ENCODE data around the gene TFR2.

Gene TFR2

GRCh38 chr7:100641463-100641859 is at the start of gene TFR2:
TSS of gene TFR2 (minus strand) at chr7:100641552. CDS start at chr7:100641509, 43 bp downstream.
- FAIRE-seq, result no peak

DNA sequence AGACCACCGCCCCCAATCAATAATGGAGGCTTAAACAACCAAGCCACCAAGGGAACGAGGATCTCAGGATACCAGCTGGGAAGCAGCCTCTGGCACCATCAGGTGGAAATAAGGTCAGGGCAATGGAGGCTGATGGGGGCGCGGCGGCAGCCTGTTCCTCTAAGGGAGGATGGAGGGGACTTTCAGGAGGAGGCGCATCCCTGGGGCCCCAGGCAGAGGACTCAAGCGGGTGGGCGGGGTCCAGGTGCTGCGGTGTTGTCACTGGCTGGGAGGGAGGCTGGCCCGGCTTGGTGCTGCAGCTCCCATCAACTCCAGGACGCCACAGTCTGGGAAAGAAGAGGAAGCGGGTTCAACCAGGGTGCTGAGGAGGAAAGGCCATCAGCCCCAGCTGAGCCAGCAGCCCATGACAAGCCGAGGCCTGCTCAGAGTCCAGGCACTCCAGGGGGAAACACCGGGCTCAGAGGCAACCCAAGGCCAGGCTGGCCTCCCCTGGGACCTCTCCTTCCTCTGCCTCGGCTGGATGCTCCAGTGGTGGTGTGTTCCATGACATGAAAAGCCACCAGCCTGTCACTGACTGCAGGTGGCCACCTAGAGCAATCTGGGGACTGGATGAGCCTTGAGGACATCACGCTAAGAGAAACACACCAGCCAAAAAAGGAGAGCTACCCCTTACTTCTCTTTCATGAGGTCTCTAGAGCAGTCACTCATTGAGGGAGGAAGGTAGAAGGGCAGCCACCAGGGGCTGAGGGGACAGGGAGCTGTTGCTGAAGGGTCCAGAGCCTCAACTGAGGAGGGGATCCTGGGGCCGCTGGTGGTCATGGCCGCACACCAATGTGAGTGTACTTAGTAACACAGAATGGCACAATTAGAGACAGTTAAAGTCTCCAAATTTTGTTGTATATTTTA is 48.1 kb upstream of the TFR2 start:
- FAIRE-seq, result no peak

- no peak for FAIRE-seq
These were observed 47.0 kb upstream of the TFR2 start for GRCh38 chr7:100688326-100688860.

DNA sequence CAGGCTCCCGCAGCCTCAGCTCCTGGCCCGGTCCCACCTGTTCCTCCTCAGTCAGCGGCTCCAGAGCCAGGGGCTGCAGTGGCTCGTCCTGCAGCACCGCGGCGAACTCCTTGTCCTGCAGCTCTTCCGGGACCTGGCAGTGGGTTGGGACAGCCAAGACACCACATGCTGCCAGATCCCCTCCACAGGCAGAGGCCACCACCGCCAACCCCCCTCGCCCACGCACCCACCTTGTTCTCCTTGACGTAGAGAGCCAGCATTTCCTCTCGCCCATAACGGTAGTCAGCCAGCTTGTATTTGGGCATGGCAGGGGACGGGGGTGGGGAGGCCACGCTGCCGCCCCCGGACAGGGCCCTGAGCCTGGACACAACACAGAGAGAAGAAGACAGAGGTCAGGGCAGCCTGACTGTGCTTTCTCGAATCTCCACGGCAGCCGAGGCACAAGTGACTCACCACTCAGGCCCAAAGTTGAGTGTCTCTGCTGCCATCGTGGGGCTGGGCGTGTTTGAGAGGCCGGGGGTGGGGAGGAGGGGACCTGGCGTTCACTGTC is 46.5 kb upstream of the TFR2 start:
- no peak for FAIRE-seq

DNA sequence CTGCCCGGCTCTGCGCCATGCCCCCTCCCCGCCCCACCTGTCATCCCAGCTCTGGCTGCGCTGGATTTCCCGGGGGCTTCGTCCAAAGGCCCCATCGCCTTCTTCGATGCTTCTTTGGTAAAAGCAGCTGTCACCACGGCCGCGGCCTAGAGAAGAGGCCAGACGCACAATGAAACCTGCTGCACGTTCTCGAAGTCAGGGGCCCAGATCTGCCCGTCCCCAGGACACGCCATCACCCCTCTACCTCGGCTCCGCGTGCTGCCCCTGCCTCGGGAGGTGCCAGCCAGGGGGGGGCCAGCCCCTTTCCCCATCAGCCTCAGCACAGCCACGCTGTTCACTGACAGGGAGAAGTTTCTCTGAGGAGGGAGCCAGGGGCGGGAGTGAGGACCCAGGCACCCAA is 45.9 kb upstream of the TFR2 start:
- no peak for FAIRE-seq

- FAIRE-seq, result no peak
These were observed 45.5 kb upstream of the TFR2 start for GRCh38 chr7:100686822-100687211.

- FAIRE-seq, result no peak
These were observed 45.0 kb upstream of the TFR2 start for GRCh38 chr7:100686201-100686821.

GRCh38 chr7:100685631-100686145 is 44.3 kb upstream of the TFR2 start:
- no peak for FAIRE-seq

DNA sequence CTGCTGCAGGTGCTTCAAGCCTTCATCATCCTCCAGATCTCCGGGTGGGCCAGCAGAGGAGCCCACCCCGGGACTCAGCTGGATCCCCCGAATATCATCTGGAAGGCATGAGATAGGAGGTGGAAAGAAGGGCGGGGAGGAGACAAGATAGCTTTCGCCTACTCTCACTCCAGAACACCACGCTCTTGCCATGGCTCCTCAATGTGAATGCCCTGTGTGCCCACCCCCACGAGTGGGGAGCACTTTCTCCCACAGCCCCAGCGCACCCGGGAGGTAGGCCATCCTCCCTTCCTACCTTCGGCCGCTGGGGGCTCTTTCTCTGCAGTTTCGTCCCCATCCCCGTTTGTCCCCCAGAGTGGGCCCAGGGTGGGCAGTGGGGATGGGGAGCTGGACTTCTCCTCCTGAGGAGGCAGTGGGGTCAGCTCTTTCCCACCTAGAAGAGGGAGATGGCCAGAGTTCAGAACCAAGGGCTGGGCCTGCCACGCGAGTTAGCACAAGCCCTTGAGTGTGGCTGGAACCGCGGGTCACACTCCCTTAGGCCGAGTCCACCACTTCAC is 43.8 kb upstream of the TFR2 start:
- no peak for FAIRE-seq

DNA sequence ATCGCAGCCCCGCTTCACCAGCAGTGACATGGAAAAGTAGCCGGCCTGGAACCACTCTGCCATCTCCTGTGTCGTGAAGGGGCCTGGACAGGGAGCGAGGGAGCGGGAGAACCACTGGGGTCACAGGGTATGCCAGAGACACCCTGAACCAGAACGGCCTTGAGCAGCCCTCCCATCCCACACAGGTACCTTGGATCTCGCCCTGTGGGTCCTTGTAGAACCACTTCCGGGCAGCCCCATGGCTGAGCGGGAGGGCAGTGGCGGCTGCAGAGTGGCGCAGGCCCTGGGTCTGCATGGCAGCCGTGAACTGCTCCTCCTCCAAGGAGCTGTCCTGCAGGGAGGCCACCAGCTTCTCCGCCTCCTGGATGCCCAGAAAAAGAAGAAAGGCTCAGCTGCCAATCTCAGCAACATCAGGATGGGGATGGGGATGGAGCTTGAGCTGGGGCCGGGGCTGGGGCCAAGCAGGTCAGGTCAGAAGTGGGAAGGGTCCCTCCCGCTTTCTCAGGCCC is 43.2 kb upstream of the TFR2 start:
- FAIRE-seq, result no peak

GRCh38 chr7:100683659-100684533 is 42.5 kb upstream of the TFR2 start:
- FAIRE-seq, result no peak

DNA sequence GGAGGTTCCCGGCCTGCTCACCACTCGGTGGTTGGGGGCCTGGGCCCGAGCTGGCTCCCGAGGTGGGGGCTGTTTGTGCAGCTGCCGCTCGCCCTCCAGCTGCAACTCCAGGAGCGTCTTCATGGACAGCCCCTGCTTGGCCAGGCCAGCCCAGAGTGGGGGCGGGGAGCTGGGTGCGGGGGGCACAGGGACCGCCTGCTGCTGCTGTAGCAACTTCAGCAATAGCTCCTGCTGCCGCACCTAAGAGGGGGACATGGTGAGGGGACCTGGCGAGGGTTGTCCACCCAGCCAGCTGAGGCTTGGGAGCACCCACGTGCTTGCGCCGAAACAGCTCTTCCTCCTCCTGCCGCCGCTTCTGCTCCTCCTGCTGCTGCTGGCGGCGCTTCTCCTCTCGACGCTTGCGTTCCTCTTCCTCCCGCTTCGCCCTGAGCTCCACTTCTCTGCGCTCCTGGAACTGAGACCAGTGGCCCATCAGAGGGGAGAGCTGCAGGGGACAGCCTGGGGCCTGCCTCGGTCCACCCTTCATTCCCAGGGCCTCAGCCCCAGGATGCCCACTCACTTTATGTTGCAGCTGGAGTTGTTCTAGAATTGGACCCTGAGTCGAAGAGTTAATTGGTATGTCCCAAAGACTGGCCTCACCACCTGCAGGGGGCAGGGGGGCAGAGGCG is 41.8 kb upstream of the TFR2 start:
- no peak for FAIRE-seq

- FAIRE-seq, result no peak
These were observed 40.9 kb upstream of the TFR2 start for GRCh38 chr7:100682228-100682741.

GRCh38 chr7:100681491-100682227 is 40.3 kb upstream of the TFR2 start:
- FAIRE-seq, result no peak

- FAIRE-seq, result no peak
These were observed 39.4 kb upstream of the TFR2 start for GRCh38 chr7:100680576-100681271.

GRCh38 chr7:100679927-100680575 is 38.7 kb upstream of the TFR2 start:
- no peak for FAIRE-seq

DNA sequence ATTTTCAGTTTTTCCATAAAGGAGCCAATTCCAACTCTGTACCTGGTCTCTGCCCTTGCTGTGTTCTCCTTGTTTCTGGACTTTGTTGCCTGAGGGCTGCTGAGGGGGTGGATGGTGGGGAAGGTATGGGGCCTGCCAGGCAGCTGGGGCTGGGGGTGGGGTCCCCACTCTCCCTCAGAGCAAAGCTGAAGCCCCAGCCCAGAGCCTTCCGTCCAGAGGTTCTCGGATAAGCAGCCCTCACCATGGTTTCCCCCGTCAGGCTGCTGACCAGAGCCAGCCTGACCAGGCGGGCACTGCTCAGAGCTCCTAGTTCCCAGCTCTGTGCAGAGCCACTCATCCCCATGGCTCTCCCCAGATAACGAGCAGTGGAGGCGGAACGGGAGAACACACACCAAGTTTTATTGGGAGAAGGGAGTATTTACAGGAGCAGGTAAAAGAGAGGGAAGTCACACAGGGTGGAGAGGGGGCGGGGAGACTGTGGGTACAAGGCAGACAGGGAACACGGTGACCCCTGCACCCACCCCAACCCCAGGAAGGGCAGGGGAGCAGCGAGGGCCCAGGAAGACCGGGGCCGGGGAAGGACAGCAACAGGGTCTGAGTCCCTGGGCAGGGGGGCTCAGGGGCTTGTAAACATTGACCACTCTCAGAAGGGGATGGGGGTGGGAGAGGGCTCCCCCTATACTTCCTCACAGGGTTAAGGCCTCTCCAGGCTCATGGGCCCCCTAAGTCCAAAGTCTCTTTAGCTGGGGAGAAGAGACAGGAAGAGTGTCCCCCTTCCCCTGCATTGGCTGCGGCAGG is 38.0 kb upstream of the TFR2 start:
- no peak for FAIRE-seq

GRCh38 chr7:100678291-100678984 is 37.1 kb upstream of the TFR2 start:
- no peak for FAIRE-seq

Data from A204.1 (cell line).